ENCODE data around the gene BDH1. TPM values are rescaled to one million over a fixed set of nuclear protein-coding genes. Genes with fewer than 3 reads are reported as not detected.

Gene BDH1
- total RNA-seq, 1 donor, result 5.2 TPM

DNA sequence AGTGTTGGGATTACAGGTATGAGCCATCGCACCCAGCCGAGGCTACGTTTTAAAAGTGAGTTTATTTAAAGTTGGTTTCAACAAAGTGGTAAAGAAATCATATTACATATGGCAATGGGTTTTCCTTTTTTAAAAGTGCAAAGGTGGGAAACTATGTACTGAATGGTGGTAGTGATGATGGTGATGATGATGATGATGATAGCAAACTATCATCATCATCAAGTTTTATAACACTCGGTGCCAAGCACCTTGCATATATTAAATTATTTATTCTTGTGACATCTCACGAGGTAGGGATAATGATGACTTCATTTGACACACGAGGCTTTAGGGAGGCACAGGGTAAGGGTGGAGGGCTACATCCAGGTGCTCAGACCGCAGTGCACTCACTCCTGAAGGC lies 64.3 kb downstream of the BDH1 start:
- TF ChIP-seq, protein P1, sequence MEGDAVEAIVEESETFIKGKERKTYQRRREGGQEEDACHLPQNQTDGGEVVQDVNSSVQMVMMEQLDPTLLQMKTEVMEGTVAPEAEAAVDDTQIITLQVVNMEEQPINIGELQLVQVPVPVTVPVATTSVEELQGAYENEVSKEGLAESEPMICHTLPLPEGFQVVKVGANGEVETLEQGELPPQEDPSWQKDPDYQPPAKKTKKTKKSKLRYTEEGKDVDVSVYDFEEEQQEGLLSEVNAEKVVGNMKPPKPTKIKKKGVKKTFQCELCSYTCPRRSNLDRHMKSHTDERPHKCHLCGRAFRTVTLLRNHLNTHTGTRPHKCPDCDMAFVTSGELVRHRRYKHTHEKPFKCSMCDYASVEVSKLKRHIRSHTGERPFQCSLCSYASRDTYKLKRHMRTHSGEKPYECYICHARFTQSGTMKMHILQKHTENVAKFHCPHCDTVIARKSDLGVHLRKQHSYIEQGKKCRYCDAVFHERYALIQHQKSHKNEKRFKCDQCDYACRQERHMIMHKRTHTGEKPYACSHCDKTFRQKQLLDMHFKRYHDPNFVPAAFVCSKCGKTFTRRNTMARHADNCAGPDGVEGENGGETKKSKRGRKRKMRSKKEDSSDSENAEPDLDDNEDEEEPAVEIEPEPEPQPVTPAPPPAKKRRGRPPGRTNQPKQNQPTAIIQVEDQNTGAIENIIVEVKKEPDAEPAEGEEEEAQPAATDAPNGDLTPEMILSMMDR (IDR thresholded peaks at IDR 0.05; ENCODE audit: insufficient read depth, low read depth, low read length), result no peak
- no peak for DNase-seq (ENCODE audit: low read depth)
- H3K4me3 ChIP-seq (ENCODE audit: low read depth, low read length), result no peak overlapping the region

DNA sequence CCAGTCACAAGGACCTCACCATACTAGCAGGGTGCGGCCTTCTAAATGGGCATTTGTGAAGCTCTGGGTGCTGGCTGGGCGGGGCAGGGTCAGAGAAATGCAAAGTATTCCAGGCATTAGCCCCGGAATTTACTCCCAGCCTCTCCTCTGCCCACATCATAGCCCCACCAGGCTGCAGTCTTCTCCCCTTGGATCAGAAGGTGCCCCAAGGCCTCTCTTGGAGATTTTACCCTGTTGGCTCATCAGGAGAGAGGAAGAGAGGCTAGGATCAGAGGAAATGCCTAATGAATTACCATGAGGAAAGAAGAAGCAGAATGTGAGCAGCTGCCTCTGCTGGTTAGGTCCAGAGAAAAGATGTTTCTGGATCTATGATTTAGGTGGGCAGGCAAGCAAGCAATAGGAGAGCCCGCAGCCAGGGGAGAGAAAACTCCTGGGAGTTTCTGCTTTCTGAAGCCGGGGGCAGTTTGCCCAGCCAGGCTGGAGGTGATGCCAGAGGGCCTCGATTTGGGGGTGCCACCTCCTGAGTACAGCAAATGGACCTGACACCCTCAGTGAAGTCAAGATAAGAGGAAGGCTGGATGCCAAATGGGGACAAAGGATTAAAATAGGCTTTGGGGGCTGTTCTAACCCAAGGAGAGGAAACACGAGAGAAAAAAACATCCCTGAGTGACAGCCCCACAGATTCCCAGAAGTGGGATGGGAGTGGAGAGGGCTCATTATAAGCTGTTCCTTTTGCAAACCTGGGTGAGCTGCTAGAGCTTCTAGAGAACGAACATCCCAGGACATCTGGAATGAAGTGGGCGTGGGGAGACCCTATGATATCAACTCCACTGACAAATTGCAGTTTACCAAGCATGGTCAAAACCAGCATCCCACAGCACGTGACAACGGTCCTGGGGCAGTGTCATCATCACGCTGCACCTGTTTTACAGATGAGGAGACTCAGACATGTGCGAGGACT lies 65.4 kb downstream of the BDH1 start:
- TF ChIP-seq, protein P1 (IDR thresholded peaks at IDR 0.05; ENCODE audit: insufficient read depth, low read depth, low read length), result no peak
- peak; percentile 16 for DNase-seq (ENCODE audit: low read depth)
- no peak overlapping the region for H3K4me3 ChIP-seq (ENCODE audit: low read depth, low read length)

DNA sequence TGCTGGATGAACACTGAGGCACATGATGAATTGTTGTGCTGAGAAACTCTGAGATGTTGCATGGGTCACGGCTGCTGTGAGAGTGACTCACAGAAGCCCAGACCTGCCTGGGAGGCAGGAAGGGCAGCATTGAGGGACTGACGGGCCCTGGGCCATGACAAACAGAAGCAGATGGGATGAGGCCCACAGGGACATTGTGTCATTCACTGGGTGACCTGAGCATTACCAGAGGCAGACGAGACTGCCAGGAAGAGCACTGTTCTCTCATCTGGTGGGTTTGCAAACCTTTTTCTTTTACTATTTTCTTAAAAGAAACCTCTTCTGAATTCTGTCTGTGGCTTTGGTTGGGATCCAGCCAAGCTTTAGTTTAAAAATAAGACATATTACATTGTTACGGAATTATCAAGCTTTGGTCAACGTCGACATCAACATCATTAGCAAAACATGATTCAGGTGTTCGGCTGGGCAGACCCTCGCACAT lies 67.8 kb downstream of the BDH1 start:
- DNase-seq (ENCODE audit: low read depth), result peak; percentile 88
- no peak overlapping the region for H3K4me3 ChIP-seq (ENCODE audit: low read depth, low read length)
- TF ChIP-seq, protein P1 (IDR thresholded peaks at IDR 0.05; ENCODE audit: insufficient read depth, low read depth, low read length), result no peak

DNA sequence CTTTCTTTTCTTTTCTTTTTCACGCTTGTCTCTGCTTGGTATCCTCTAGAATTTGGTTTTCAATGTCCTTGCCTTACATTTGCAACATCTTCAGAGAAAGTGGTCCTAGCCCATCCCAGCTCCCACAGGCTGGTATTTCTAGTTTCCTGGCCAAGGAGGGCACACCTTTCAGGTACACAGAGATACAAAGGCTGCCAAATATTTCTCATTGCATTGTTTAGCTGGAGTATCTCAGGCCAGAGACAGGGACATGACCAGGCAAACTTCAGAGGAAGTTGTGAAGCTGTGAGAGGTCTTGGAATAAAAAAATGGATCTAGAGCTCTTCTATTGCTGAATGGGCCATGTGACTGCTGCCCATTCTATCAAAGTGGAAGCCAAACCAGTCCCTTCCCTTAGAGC lies 68.9 kb downstream of the BDH1 start:
- TF ChIP-seq, protein P1 (IDR thresholded peaks at IDR 0.05; ENCODE audit: insufficient read depth, low read depth, low read length), result no peak
- no peak overlapping the region for H3K4me3 ChIP-seq (ENCODE audit: low read depth, low read length)
- DNase-seq (ENCODE audit: low read depth), result no peak

DNA sequence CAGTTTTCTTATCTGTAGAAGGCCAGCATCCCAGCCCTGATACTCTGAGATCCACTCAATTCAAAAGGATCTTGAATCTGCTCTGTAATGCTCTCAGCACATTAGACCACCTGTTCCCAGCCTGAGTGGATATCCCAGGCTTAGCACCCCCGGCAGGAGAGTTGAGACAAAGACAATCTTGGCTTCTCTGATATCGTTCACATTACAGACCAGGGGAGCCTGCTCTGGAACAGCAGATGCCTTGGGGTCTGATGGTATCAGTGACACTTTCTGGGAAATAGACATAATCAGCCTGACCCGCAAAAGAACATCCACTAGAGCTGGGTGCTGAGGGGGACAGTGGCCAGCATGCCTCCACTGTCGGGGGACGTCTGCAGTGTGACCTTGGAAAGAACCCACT lies 70.6 kb downstream of the BDH1 start:
- no peak overlapping the region for H3K4me3 ChIP-seq (ENCODE audit: low read depth, low read length)
- TF ChIP-seq, protein P1 (IDR thresholded peaks at IDR 0.05; ENCODE audit: insufficient read depth, low read depth, low read length), result no peak
- DNase-seq (ENCODE audit: low read depth), result no peak

DNA sequence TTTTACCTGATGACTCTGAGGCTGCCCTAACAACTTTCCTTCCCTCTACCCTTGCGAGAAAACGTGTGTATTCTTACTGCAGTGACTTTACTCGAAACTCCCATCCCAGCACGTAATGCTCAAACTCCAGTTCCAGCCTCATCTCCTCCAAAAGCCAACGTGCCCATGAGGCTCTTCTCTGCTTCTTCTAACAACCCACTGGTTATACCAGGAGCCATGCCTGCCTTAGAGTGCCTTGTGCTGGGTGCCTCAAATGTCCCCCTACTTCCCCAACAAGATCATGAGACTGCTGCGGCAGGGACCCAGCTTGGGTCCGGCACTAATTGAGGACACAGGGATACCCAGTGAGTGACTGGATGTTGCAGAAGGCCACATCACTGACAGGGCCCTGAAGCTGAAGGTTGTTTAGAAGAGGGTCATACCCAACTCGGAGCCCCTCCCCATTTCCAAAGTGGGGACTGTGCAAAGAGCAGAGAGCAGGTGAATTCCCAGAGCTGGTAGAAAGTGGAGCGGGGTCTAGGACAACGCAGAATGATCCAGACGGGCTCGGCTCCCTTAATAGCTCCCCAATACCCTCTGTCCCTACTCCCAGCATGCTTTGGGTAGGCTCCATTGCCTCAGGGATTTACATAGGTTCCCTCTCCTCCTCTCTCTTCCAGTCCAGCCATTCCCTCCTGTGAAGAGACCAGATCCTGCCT lies 71.4 kb downstream of the BDH1 start:
- H3K4me3 ChIP-seq (ENCODE audit: low read depth, low read length), result no peak overlapping the region
- TF ChIP-seq, protein P1 (IDR thresholded peaks at IDR 0.05; ENCODE audit: insufficient read depth, low read depth, low read length), result no peak
- DNase-seq (ENCODE audit: low read depth), result no peak
